Testis (tissue), 2 donors: ENCODE results near the gene GAS1.

Experiments used
- CTCF ChIP-seq, 3 experiments: fragments of 450-650 bp in 2 of 3; fragments of 200-600 bp in 1 of 3; sonication (generic) in 1 of 3; IDR thresholded peaks; one replicate each; pipeline ENCODE4 v1.5.1; 2016 to 2019; ENCODE audit warnings: antibody characterized with exemption in 3 of 3, mild to moderate bottlenecking in 2 of 3, moderate library complexity in 1 of 3
- POLR2A ChIP-seq: fragments of 450-650 bp; IDR thresholded peaks from one replicate; pipeline ENCODE4 v1.6.1; 2017; ENCODE audit warnings: antibody characterized with exemption, mild to moderate bottlenecking, moderate library complexity

GRCh38 chr9:86974421-86974820, 27.1 kb upstream of the GAS1 start:
- no peak for TF ChIP-seq POLR2A
- no peak for TF ChIP-seq CTCF (IDR thresholded peaks at IDR 0.05)
